DOHH2 (cell line): ENCODE measurements around the gene UGT1A3.

Experiments used
- H3F3A ChIP-seq: fragments of 200-600 bp; sonication (generic), shearing (Covaris generic); 2 replicates; pipeline ENCODE4 v1.6.0; 2016; ENCODE audit warnings: antibody characterized with exemption, mild to moderate bottlenecking; ENCODE audit not compliant: control insufficient read depth, insufficient read depth
- H3K27ac ChIP-seq: fragments of 200-600 bp; sonication (generic); 2 replicates; pipeline ENCODE4 v1.5.1; 2014; ENCODE audit warnings: low read depth, mild to moderate bottlenecking, low read length, moderate library complexity
- H3K27me3 ChIP-seq: fragments of 200-600 bp; sonication (generic); 2 replicates; pipeline ENCODE4 v1.6.1; 2014; ENCODE audit warnings: mild to moderate bottlenecking, low read length, mixed read lengths; ENCODE audit not compliant: control insufficient read depth
- H3K36me3 ChIP-seq: fragments of 200-600 bp; sonication (generic); 2 replicates; pipeline ENCODE4 v1.6.1; 2014; ENCODE audit warnings: mild to moderate bottlenecking, low read length, moderate library complexity, mixed read lengths; ENCODE audit not compliant: control insufficient read depth
- H3K4me1 ChIP-seq: fragments of 200-600 bp; sonication (generic); 2 replicates; pipeline ENCODE4 v1.6.1; 2014; ENCODE audit warnings: mild to moderate bottlenecking, low read length, mixed read lengths; ENCODE audit not compliant: control insufficient read depth
- H3K4me2 ChIP-seq: fragments of 200-600 bp; sonication (generic); 2 replicates; pipeline ENCODE4 v1.6.0; 2014; ENCODE audit warnings: mild to moderate bottlenecking, low read length, moderate library complexity
- H3K4me3 ChIP-seq: fragments of 200-600 bp; sonication (generic); 2 replicates; pipeline ENCODE4 v1.5.1; 2014; ENCODE audit warnings: mild to moderate bottlenecking, low read length, mixed read lengths
- H3K79me2 ChIP-seq: fragments of 200-600 bp; sonication (generic); 2 replicates; pipeline ENCODE4 v1.6.1; 2014; ENCODE audit warnings: mild to moderate bottlenecking, low read length, mixed read lengths; ENCODE audit not compliant: control insufficient read depth
- H3K9me2 ChIP-seq: fragments of 200-600 bp; sonication (generic); replicated peaks from 2 replicates; pipeline ENCODE4 v1.6.1; 2014; ENCODE audit warnings: mild to moderate bottlenecking, low read length, mixed read lengths; ENCODE audit not compliant: control insufficient read depth
- H3K9me3 ChIP-seq: fragments of 200-600 bp; sonication (generic); 2 replicates; pipeline ENCODE4 v1.6.1; 2014; ENCODE audit warnings: antibody characterized with exemption, low read length, mixed read lengths; ENCODE audit not compliant: control insufficient read depth, insufficient read depth
- H4K20me1 ChIP-seq: fragments of 200-600 bp; sonication (generic); 2 replicates; pipeline ENCODE4 v1.6.0; 2014; ENCODE audit warnings: low read depth, mild to moderate bottlenecking, antibody characterized with exemption, low read length, moderate library complexity; ENCODE audit not compliant: control insufficient read depth, insufficient read depth
- CTCF ChIP-seq: fragments of 200-600 bp; sonication (generic); IDR thresholded peaks from one replicate; pipeline ENCODE4 v1.5.1; 2014; ENCODE audit warnings: antibody characterized with exemption, mild to moderate bottlenecking, low read depth, low read length; ENCODE audit not compliant: poor library complexity, severe bottlenecking
- EZH2phosphoT487 ChIP-seq: fragments of 200-600 bp; sonication (generic); IDR thresholded peaks from 2 replicates; pipeline ENCODE4 v1.6.1; 2017; ENCODE audit warnings: borderline replicate concordance, mild to moderate bottlenecking, antibody characterized with exemption, low read length, moderate library complexity, mixed read lengths

The UGT1A3 gene

GRCh38 chr2:233800208-233800607 lies 71.4 kb downstream of the UGT1A3 start:
- H4K20me1 ChIP-seq, result no peaks in the 10 kb centered on the region
- no peaks in the 10 kb centered on the region for H3F3A ChIP-seq
- no peak for TF ChIP-seq CTCF
- no peak for TF ChIP-seq EZH2phosphoT487
- H3K9me2 ChIP-seq, result no peaks in the 10 kb centered on the region
- no peak overlapping the region for H3K4me2 ChIP-seq
- H3K27me3 ChIP-seq, result peaks cover 3% of the 10 kb centered on the region; the same call in 1 of the 2 replicates
- no peak overlapping the region for H3K4me3 ChIP-seq
- H3K9me3 ChIP-seq, result no peaks in the 10 kb centered on the region
- H3K4me1 ChIP-seq, result peaks cover 9% of the 10 kb centered on the region
- H3K27ac ChIP-seq, result no peak overlapping the region
- no peaks in the 10 kb centered on the region for H3K36me3 ChIP-seq
- H3K79me2 ChIP-seq, result no peaks in the 10 kb centered on the region

DNA sequence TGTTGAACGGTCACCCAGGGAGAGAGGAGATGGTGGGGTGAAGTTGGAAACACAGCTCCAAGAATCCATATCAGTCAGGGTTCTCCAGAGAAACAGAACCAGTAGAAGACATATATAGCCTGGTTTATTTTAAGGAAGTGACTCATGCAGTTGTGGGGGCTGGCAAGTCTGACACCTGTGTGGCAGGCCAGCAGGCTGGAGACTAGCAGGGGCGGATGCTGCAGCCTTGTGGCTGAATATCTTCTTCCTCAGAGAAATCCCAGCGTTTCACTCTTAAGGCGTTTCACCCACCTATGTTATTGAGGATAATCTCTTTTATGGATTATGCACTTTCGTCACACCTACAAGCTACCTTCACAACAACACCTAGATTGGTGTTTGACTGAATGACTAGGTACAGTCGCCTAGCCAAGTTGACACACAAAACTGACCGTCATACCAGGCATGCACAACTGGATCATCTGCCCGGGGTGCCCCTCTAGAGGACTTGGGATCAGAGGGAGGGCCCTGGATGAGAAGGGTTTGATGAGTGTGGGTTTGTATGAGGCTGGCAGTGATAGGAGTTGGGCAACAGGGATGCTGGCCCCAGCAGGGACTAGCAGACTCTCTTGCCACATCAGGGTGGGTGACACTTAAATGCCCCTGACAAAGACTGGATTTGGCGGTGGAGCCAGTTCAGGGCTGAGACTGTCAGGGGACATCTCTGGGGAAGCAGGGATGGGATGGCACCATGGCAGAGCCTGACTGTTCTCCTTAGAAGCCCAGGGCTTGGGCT lies 72.7 kb downstream of the UGT1A3 start:
- H3K4me2 ChIP-seq, result no peak overlapping the region
- peaks cover 3% of the 10 kb centered on the region; the same call in 1 of the 2 replicates for H3K27me3 ChIP-seq
- no peaks in the 10 kb centered on the region for H4K20me1 ChIP-seq
- H3K4me3 ChIP-seq, result no peak overlapping the region
- no peak overlapping the region for H3K27ac ChIP-seq
- no peak for TF ChIP-seq CTCF
- TF ChIP-seq EZH2phosphoT487, result no peak
- no peaks in the 10 kb centered on the region for H3F3A ChIP-seq
- peaks cover 9% of the 10 kb centered on the region for H3K4me1 ChIP-seq
- no peaks in the 10 kb centered on the region for H3K9me2 ChIP-seq
- no peaks in the 10 kb centered on the region for H3K9me3 ChIP-seq
- no peaks in the 10 kb centered on the region for H3K79me2 ChIP-seq
- H3K36me3 ChIP-seq, result no peaks in the 10 kb centered on the region

- H3K27ac ChIP-seq, result no peak overlapping the region
- H3K9me2 ChIP-seq, result no peaks in the 10 kb centered on the region
- H3K4me1 ChIP-seq, result peaks cover 9% of the 10 kb centered on the region
- H3K9me3 ChIP-seq, result no peaks in the 10 kb centered on the region
- H3K4me2 ChIP-seq, result no peak overlapping the region
- no peak overlapping the region for H3K4me3 ChIP-seq
- no peaks in the 10 kb centered on the region for H3F3A ChIP-seq
- TF ChIP-seq CTCF (no peak), EZH2phosphoT487 (no peak)
- H3K79me2 ChIP-seq, result no peaks in the 10 kb centered on the region
- no peaks in the 10 kb centered on the region for H3K36me3 ChIP-seq
- no peaks in the 10 kb centered on the region for H4K20me1 ChIP-seq
- peaks cover 3% of the 10 kb centered on the region; the same call in 1 of the 2 replicates for H3K27me3 ChIP-seq
These were observed 73.4 kb downstream of the UGT1A3 start for GRCh38 chr2:233802132-233802815.
